ENCODE results near the gene ARL2BP.

The ARL2BP gene

GRCh38 chr16:57235128-57236021 lies 9.7 kb upstream of the ARL2BP start:
- no peaks in the 10 kb centered on the region for H3K27me3 ChIP-seq (ENCODE audit: insufficient read depth, low read length)
- peaks cover 42% of the 10 kb centered on the region for H3K36me3 ChIP-seq (ENCODE audit: insufficient read depth, low read length)
- no peak overlapping the region for H3K4me3 ChIP-seq (ENCODE audit: low read depth, low read length)

GRCh38 chr16:57236022-57236350 lies 9.1 kb upstream of the ARL2BP start:
- H2AFZ ChIP-seq (ENCODE audit: low read length, unreplicated experiment) = no peak overlapping the region
- no peaks in the 10 kb centered on the region for H3K27me3 ChIP-seq (ENCODE audit: insufficient read depth, low read length)
- H3K4me1 ChIP-seq (ENCODE audit: control insufficient read depth, insufficient read depth, low read length, unreplicated experiment) = peaks cover 4% of the 10 kb centered on the region
- peaks cover 38% of the 10 kb centered on the region for H3K36me3 ChIP-seq (ENCODE audit: insufficient read depth, low read length)
- H3K4me3 ChIP-seq (ENCODE audit: low read depth, low read length) = no peak overlapping the region
- H3K27ac ChIP-seq (ENCODE audit: low read depth, low read length) = 0 out of 2 replicates have a peak overlapping the region, but pooled peaks have one; percentile 4
- H3K79me2 ChIP-seq (ENCODE audit: control insufficient read depth, insufficient read depth, low read length, unreplicated experiment) = no peaks in the 10 kb centered on the region

More at GRCh38 chr16:57235128-57236021, 9.7 kb upstream of the ARL2BP start:
- peak overlapping the region; percentile 24; the same call in 1 of the 2 replicates for H3K27ac ChIP-seq (ENCODE audit: low read depth, low read length)
- H3K4me1 ChIP-seq (ENCODE audit: control insufficient read depth, insufficient read depth, low read length, unreplicated experiment) = peaks cover 4% of the 10 kb centered on the region
- no peak overlapping the region for H2AFZ ChIP-seq (ENCODE audit: low read length, unreplicated experiment)
- no peaks in the 10 kb centered on the region for H3K79me2 ChIP-seq (ENCODE audit: control insufficient read depth, insufficient read depth, low read length, unreplicated experiment)

GRCh38 chr16:57238682-57239081 lies 6.4 kb upstream of the ARL2BP start:
- H3K27me3 ChIP-seq (ENCODE audit: insufficient read depth, low read length) = no peaks in the 10 kb centered on the region
- H3K4me3 ChIP-seq (ENCODE audit: low read depth, low read length) = no peak overlapping the region
- no peak overlapping the region for H3K27ac ChIP-seq (ENCODE audit: low read depth, low read length)
- H3K4me1 ChIP-seq (ENCODE audit: control insufficient read depth, insufficient read depth, low read length, unreplicated experiment) = peaks cover 4% of the 10 kb centered on the region
- H3K36me3 ChIP-seq (ENCODE audit: insufficient read depth, low read length) = peaks cover 27% of the 10 kb centered on the region
- H3K79me2 ChIP-seq (ENCODE audit: control insufficient read depth, insufficient read depth, low read length, unreplicated experiment) = no peaks in the 10 kb centered on the region
- H2AFZ ChIP-seq (ENCODE audit: low read length, unreplicated experiment) = no peak overlapping the region

GRCh38 chr16:57239107-57239506 lies 6.0 kb upstream of the ARL2BP start:
- Histone ChIP-seq H3K27ac (ENCODE audit: low read depth, low read length) (no peak overlapping the region), H3K36me3 (ENCODE audit: insufficient read depth, low read length) (peaks cover 24% of the 10 kb centered on the region), H3K27me3 (ENCODE audit: insufficient read depth, low read length) (no peaks in the 10 kb centered on the region)

GRCh38 chr16:57240851-57241250 lies 4.2 kb upstream of the ARL2BP start:
- Histone ChIP-seq H3K27ac (ENCODE audit: low read depth, low read length) (no peak overlapping the region), H3K79me2 (ENCODE audit: control insufficient read depth, insufficient read depth, low read length, unreplicated experiment) (peaks cover 6% of the 10 kb centered on the region), H2AFZ (ENCODE audit: low read length, unreplicated experiment) (no peak overlapping the region), H3K4me3 (ENCODE audit: low read depth, low read length) (no peak overlapping the region), H3K27me3 (ENCODE audit: insufficient read depth, low read length) (no peaks in the 10 kb centered on the region), H3K4me1 (ENCODE audit: control insufficient read depth, insufficient read depth, low read length, unreplicated experiment) (peaks cover 4% of the 10 kb centered on the region), H3K36me3 (ENCODE audit: insufficient read depth, low read length) (peaks cover 11% of the 10 kb centered on the region)

More at GRCh38 chr16:57239107-57239506, 6.0 kb upstream of the ARL2BP start:
- H3K79me2 ChIP-seq (ENCODE audit: control insufficient read depth, insufficient read depth, low read length, unreplicated experiment) = no peaks in the 10 kb centered on the region
- H3K4me3 ChIP-seq (ENCODE audit: low read depth, low read length) = no peak overlapping the region
- peaks cover 5% of the 10 kb centered on the region for H3K4me1 ChIP-seq (ENCODE audit: control insufficient read depth, insufficient read depth, low read length, unreplicated experiment)
- H2AFZ ChIP-seq (ENCODE audit: low read length, unreplicated experiment) = no peak overlapping the region

- Histone ChIP-seq H2AFZ (ENCODE audit: low read length, unreplicated experiment) (no peak overlapping the region), H3K79me2 (ENCODE audit: control insufficient read depth, insufficient read depth, low read length, unreplicated experiment) (peaks cover 11% of the 10 kb centered on the region), H3K4me1 (ENCODE audit: control insufficient read depth, insufficient read depth, low read length, unreplicated experiment) (peaks cover 4% of the 10 kb centered on the region), H3K27ac (ENCODE audit: low read depth, low read length) (no peak overlapping the region), H3K4me3 (ENCODE audit: low read depth, low read length) (no peak overlapping the region), H3K27me3 (ENCODE audit: insufficient read depth, low read length) (no peaks in the 10 kb centered on the region), H3K36me3 (ENCODE audit: insufficient read depth, low read length) (peaks cover 21% of the 10 kb centered on the region)
Measured at GRCh38 chr16:57242650-57243049, 2.4 kb upstream of the ARL2BP start.

GRCh38 chr16:57244463-57244766 lies 644 bp upstream of the ARL2BP start:
- Histone ChIP-seq H3K27ac (ENCODE audit: low read depth, low read length) (peak overlapping the region; percentile 62), H3K79me2 (ENCODE audit: control insufficient read depth, insufficient read depth, low read length, unreplicated experiment) (peaks cover 11% of the 10 kb centered on the region), H3K27me3 (ENCODE audit: insufficient read depth, low read length) (no peaks in the 10 kb centered on the region), H3K4me3 (ENCODE audit: low read depth, low read length) (peak overlapping the region; percentile 92), H3K4me1 (ENCODE audit: control insufficient read depth, insufficient read depth, low read length, unreplicated experiment) (peaks cover 4% of the 10 kb centered on the region), H3K36me3 (ENCODE audit: insufficient read depth, low read length) (peaks cover 21% of the 10 kb centered on the region), H2AFZ (ENCODE audit: low read length, unreplicated experiment) (peak overlapping the region; percentile 78)

GRCh38 chr16:57245472-57246113 lies 534 bp downstream of the ARL2BP start:
- peak overlapping the region; percentile 93 for H2AFZ ChIP-seq (ENCODE audit: low read length, unreplicated experiment)
- peak overlapping the region; percentile 78 for H3K27ac ChIP-seq (ENCODE audit: low read depth, low read length)
- peaks cover 26% of the 10 kb centered on the region for H3K36me3 ChIP-seq (ENCODE audit: insufficient read depth, low read length)
- H3K27me3 ChIP-seq (ENCODE audit: insufficient read depth, low read length) = no peaks in the 10 kb centered on the region
- H3K4me3 ChIP-seq (ENCODE audit: low read depth, low read length) = peak overlapping the region; percentile 92
- H3K79me2 ChIP-seq (ENCODE audit: control insufficient read depth, insufficient read depth, low read length, unreplicated experiment) = peaks cover 11% of the 10 kb centered on the region
- peaks cover 4% of the 10 kb centered on the region for H3K4me1 ChIP-seq (ENCODE audit: control insufficient read depth, insufficient read depth, low read length, unreplicated experiment)

GRCh38 chr16:57251352-57251751 lies 6.3 kb downstream of the ARL2BP start:
- H3K27ac ChIP-seq (ENCODE audit: low read depth, low read length) = no peak overlapping the region
- no peaks in the 10 kb centered on the region for H3K27me3 ChIP-seq (ENCODE audit: insufficient read depth, low read length)
- no peaks in the 10 kb centered on the region for H3K79me2 ChIP-seq (ENCODE audit: control insufficient read depth, insufficient read depth, low read length, unreplicated experiment)
- no peak overlapping the region for H2AFZ ChIP-seq (ENCODE audit: low read length, unreplicated experiment)
- H3K4me1 ChIP-seq (ENCODE audit: control insufficient read depth, insufficient read depth, low read length, unreplicated experiment) = peaks cover 3% of the 10 kb centered on the region
- H3K4me3 ChIP-seq (ENCODE audit: low read depth, low read length) = no peak overlapping the region
- peaks cover 43% of the 10 kb centered on the region for H3K36me3 ChIP-seq (ENCODE audit: insufficient read depth, low read length)

- no peak overlapping the region for H2AFZ ChIP-seq (ENCODE audit: low read length, unreplicated experiment)
- H3K4me1 ChIP-seq (ENCODE audit: control insufficient read depth, insufficient read depth, low read length, unreplicated experiment) = peaks cover 3% of the 10 kb centered on the region
- H3K27me3 ChIP-seq (ENCODE audit: insufficient read depth, low read length) = no peaks in the 10 kb centered on the region
- H3K27ac ChIP-seq (ENCODE audit: low read depth, low read length) = no peak overlapping the region
- no peak overlapping the region for H3K4me3 ChIP-seq (ENCODE audit: low read depth, low read length)
- no peaks in the 10 kb centered on the region for H3K79me2 ChIP-seq (ENCODE audit: control insufficient read depth, insufficient read depth, low read length, unreplicated experiment)
- H3K36me3 ChIP-seq (ENCODE audit: insufficient read depth, low read length) = peaks cover 37% of the 10 kb centered on the region
Measured at GRCh38 chr16:57252148-57252721, 7.2 kb downstream of the ARL2BP start.

Measured in ACC112 (cell line).